ENCODE measurements around the gene KCTD14.

DNA sequence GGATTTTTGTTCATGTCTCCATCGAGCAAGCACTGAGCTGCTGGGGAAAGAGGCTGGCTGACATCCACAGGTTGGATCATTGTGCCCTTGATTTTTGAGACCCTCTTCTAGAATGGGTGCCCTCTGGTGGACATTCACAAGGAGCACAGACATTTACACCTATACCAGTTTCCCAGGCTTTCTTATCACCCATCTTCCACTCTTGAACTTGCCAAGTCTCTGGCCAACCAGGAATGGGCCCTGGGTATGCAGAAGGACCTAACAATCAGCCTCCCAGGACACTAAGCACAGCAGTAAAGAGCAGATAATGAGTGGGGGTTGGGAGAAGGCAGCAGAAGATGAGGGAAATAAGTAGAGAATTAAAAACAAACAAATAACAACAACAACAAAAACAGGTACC, 22.9 kb downstream of the KCTD14 start:
- no peak for TF ChIP-seq POLR2A (IDR thresholded peaks at IDR 0.05)
- TF ChIP-seq, protein P1, sequence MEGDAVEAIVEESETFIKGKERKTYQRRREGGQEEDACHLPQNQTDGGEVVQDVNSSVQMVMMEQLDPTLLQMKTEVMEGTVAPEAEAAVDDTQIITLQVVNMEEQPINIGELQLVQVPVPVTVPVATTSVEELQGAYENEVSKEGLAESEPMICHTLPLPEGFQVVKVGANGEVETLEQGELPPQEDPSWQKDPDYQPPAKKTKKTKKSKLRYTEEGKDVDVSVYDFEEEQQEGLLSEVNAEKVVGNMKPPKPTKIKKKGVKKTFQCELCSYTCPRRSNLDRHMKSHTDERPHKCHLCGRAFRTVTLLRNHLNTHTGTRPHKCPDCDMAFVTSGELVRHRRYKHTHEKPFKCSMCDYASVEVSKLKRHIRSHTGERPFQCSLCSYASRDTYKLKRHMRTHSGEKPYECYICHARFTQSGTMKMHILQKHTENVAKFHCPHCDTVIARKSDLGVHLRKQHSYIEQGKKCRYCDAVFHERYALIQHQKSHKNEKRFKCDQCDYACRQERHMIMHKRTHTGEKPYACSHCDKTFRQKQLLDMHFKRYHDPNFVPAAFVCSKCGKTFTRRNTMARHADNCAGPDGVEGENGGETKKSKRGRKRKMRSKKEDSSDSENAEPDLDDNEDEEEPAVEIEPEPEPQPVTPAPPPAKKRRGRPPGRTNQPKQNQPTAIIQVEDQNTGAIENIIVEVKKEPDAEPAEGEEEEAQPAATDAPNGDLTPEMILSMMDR (IDR thresholded peaks at IDR 0.05), result peak; percentile 56 to 72 (median 66)

Measured in adrenal gland (tissue), 5 donors.